SK-N-SH (cell line): ENCODE measurements around the gene GPR68. TPM values are rescaled to one million over a fixed set of nuclear protein-coding genes. Genes with fewer than 3 reads are reported as not detected.

Source experiments
- CTCF ChIA-PET: fragments of 300-600, 350-600 bp; formaldehyde crosslinking; extraction: SDS; loops from one replicate; lab custom pipeline; 2021; lab: Yijun Ruan, JAX
- POLR2A ChIA-PET: fragments of 350-600 bp; sonication (Branson Sonifier 250); formaldehyde crosslinking; extraction: SDS; loops from one replicate; lab custom pipeline; 2020; ENCODE audit warnings: antibody characterized with exemption, inconsistent platforms; lab: Yijun Ruan, JAX
- DNase-seq: peaks from one replicate; pipeline ENCODE4 v3.0.0; 2012
- H2AFZ ChIP-seq: fragments of 200-600 bp; sonication (generic); 2 replicates; pipeline ENCODE4 v1.8.1; 2016; ENCODE audit warnings: antibody characterized with exemption, mild to moderate bottlenecking, low read depth
- H3F3A ChIP-seq: fragments of 200-600 bp; sonication (generic); replicated peaks from 2 replicates; pipeline ENCODE3; 2016; ENCODE audit warnings: antibody characterized with exemption, mild to moderate bottlenecking; ENCODE audit not compliant: insufficient read depth
- H3K27ac ChIP-seq, 2 experiments: fragments of 200-500 bp in 1 of 2; fragments of 200-600 bp in 1 of 2; sonication (Bioruptor generic) in 1 of 2; sonication (generic), shearing (Covaris generic) in 1 of 2; 2 replicates each; pipeline versions ENCODE4 v1.5.1 to v1.6.1; 2014 to 2016; ENCODE audit warnings: low read depth in 2 of 2, inconsistent platforms in 1 of 2, low read length in 1 of 2, mild to moderate bottlenecking in 1 of 2, mixed read lengths in 1 of 2
- H3K27me3 ChIP-seq: fragments of 200-600 bp; sonication (generic), shearing (Covaris generic); 2 replicates; pipeline ENCODE4 v1.6.1; 2016; ENCODE audit warnings: mixed run types; ENCODE audit not compliant: insufficient read depth
- H3K36me3 ChIP-seq, 2 experiments: fragments of 200-500 bp in 1 of 2; fragments of 200-600 bp in 1 of 2; sonication (Bioruptor generic) in 1 of 2; sonication (generic) in 1 of 2; replicated peaks in 1 of 2; 2 replicates each; pipeline versions ENCODE3 to v1.5.1; 2014 to 2016; ENCODE audit warnings: low read length in 1 of 2, mild to moderate bottlenecking in 1 of 2; ENCODE audit not compliant: insufficient read depth in 2 of 2, control insufficient read depth in 1 of 2
- H3K4me1 ChIP-seq, 2 experiments: fragments of 200-500 bp in 1 of 2; fragments of 200-600 bp in 1 of 2; sonication (Bioruptor generic) in 1 of 2; sonication (generic), shearing (Covaris generic) in 1 of 2; 2 replicates each; pipeline versions ENCODE4 v1.5.1 to v1.6.1; 2014 to 2016; ENCODE audit warnings: low read depth in 1 of 2, low read length in 1 of 2, mixed run types in 1 of 2; ENCODE audit not compliant: insufficient read depth in 2 of 2, control insufficient read depth in 1 of 2
- H3K4me2 ChIP-seq: fragments of 200-600 bp; sonication (generic), shearing (Covaris generic); 2 replicates; pipeline ENCODE4 v1.6.1; 2017; ENCODE audit warnings: mixed run types
- H3K4me3 ChIP-seq, 2 experiments: fragments of 200-500 bp in 1 of 2; fragments of 200-600 bp in 1 of 2; sonication (Bioruptor generic) in 1 of 2; sonication (generic), shearing (Covaris generic) in 1 of 2; 2 replicates each; pipeline versions ENCODE4 v1.5.1 to v1.8.1; 2014 to 2016; ENCODE audit warnings: low read depth in 2 of 2, inconsistent platforms in 1 of 2, low read length in 1 of 2, mild to moderate bottlenecking in 1 of 2, mixed read lengths in 1 of 2, moderate library complexity in 1 of 2
- H3K79me2 ChIP-seq: fragments of 200-600 bp; sonication (generic); 2 replicates; pipeline ENCODE4 v1.8.1; 2017; ENCODE audit warnings: mild to moderate bottlenecking; ENCODE audit not compliant: insufficient read depth
- H3K9ac ChIP-seq: fragments of 200-600 bp; sonication (generic); 2 replicates; pipeline ENCODE4 v1.6.1; 2017; ENCODE audit warnings: mixed run types
- H3K9me2 ChIP-seq: fragments of 200-600 bp; sonication (generic); 2 replicates; pipeline ENCODE4 v1.6.1; 2017; ENCODE audit warnings: mixed run types
- H3K9me3 ChIP-seq: fragments of 200-600 bp; sonication (generic); 2 replicates; pipeline ENCODE4 v1.6.1; 2017; ENCODE audit warnings: mixed run types, mild to moderate bottlenecking, moderate library complexity
- H4K20me1 ChIP-seq: fragments of 200-600 bp; sonication (generic); 2 replicates; pipeline ENCODE4 v1.6.1; 2017; ENCODE audit warnings: mild to moderate bottlenecking, mixed run types; ENCODE audit not compliant: insufficient read depth
- EP300 ChIP-seq, 2 experiments: IDR thresholded peaks; 2 replicates each; pipeline versions ENCODE4 v1.4.0 to v1.6.1; 2012; ENCODE audit warnings: borderline replicate concordance in 1 of 2, low read depth in 1 of 2, low read length in 1 of 2
- EZH2phosphoT487 ChIP-seq: fragments of 200-600 bp; sonication (generic); IDR thresholded peaks from 2 replicates; pipeline ENCODE4 v1.6.1; 2017; ENCODE audit warnings: low read depth, mixed run types, mild to moderate bottlenecking, antibody characterized with exemption, moderate library complexity, borderline replicate concordance
- FOSL2 ChIP-seq: IDR thresholded peaks from 2 replicates; pipeline ENCODE4 v1.4.0; 2012; ENCODE audit warnings: low read depth, mild to moderate bottlenecking, moderate library complexity, borderline replicate concordance
- FOXJ3 ChIP-seq: sonication (generic); formaldehyde crosslinking; IDR thresholded peaks from 2 replicates; pipeline ENCODE4 v1.5.1; 2020; ENCODE audit warnings: mild to moderate bottlenecking, missing genetic modification reagents
- FOXM1 ChIP-seq: IDR thresholded peaks from 2 replicates; pipeline ENCODE4 v1.4.0; 2012; ENCODE audit warnings: low read depth, mild to moderate bottlenecking
- MEF2A ChIP-seq: IDR thresholded peaks from 2 replicates; pipeline ENCODE4 v1.4.0; 2012; ENCODE audit warnings: low read depth, borderline replicate concordance
- RCOR1 ChIP-seq: fragments of 150-350 bp; IDR thresholded peaks from 2 replicates; pipeline ENCODE4 v1.6.1; 2017; ENCODE audit warnings: antibody characterized with exemption, low read length
- RXRA ChIP-seq: IDR thresholded peaks from 2 replicates; pipeline ENCODE4 v1.4.0; 2012; ENCODE audit warnings: low read depth, mild to moderate bottlenecking, borderline replicate concordance
- SMC3 ChIP-seq: IDR thresholded peaks from 2 replicates; pipeline ENCODE4 v1.6.1; 2012; ENCODE audit warnings: low read depth, low read length, improper control_type of control experiment
- TAF1 ChIP-seq: IDR thresholded peaks from 2 replicates; pipeline ENCODE4 v1.6.1; 2012; ENCODE audit warnings: low read depth, mild to moderate bottlenecking, low read length, moderate library complexity, borderline replicate concordance
- TCF12 ChIP-seq: IDR thresholded peaks from 2 replicates; pipeline ENCODE4 v1.4.0; 2012
- WGBS: methylation state at CpG from one replicate; pipeline ENCODE4 v1.1.6; 2017; ENCODE audit warnings: low lambda C conversion rate; 5-methylcytosine and 5-hydroxymethylcytosine counted together
- polyA plus RNA-seq, 3 experiments: library from polyadenylated mRNA; depleted of rRNA; stranded (reverse); fragments of >200 nt; gene quantifications; 2 replicates each; pipeline ENCODE4 v1.2.3, GENCODE V29; 2012
- TF ChIP-seq, protein P1 (sequence below): fragments of 150-350 bp; IDR thresholded peaks from 2 replicates; pipeline ENCODE4 v1.6.1; 2016; ENCODE audit warnings: mild to moderate bottlenecking, low read depth, low read length
- TF ChIP-seq, protein P2 (sequence below): IDR thresholded peaks from 2 replicates; pipeline ENCODE4 v1.4.0; 2012; ENCODE audit warnings: low read depth
- TF ChIP-seq, protein P3 (sequence below): fragments of 200-600 bp; sonication (generic); IDR thresholded peaks from 2 replicates; pipeline ENCODE4 v1.6.1; 2017; ENCODE audit warnings: antibody characterized with exemption, mild to moderate bottlenecking, moderate library complexity
- TF ChIP-seq, protein P4 (sequence below): IDR thresholded peaks from 2 replicates; pipeline ENCODE4; 2012

Gene GPR68
- polyA plus RNA-seq, 1 of the 3 experiments (the other 2 are of a cell fraction): 0.18 TPM

DNA sequence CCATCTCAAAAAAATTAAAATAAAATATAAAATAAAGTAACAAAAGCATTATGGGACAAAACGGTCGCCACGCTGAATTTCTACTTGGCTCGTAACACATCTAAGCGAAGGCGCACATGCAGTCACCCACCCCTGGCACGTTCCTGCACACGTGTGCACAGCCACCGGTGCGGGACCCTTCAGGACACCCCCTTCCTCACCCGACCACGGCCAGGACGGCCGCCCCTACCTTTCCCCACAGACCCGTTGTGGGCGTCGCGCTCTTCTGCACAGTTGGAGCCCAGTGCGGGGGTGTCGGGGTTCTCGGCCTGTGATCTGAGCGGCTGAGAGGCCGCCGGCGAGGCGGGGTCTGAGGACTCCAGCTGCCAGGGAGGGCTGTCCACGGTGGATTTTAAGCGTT is 44.4 kb upstream of the GPR68 start:
- Histone ChIP-seq H2AFZ (no peak overlapping the region), H3K4me2 (no peak overlapping the region), H4K20me1 (no peaks in the 10 kb centered on the region), H3K9me2 (no peaks in the 10 kb centered on the region), H3K27ac (no peak overlapping the region), H3K36me3 (no peaks in the 10 kb centered on the region), H3K4me3 (no peak overlapping the region), H3K27me3 (no peaks in the 10 kb centered on the region), H3K4me1 (peaks cover 16 to 23% of the 10 kb centered on the region in 2 experiments; a peak in 3 of 4 replicates), H3K9me3 (no peaks in the 10 kb centered on the region), H3K9ac (no peak overlapping the region), H3K79me2 (no peaks in the 10 kb centered on the region), H3F3A (no peaks in the 10 kb centered on the region)
- no peak for DNase-seq
- ChIA-PET POLR2A (no interaction called here), CTCF (interaction anchor here (1.3 to 18.4 kb wide), 4 partner anchors 35 to 386 kb away, joined by 3 to 391 read pairs (median 34); no protein-coding TSS in a partner anchor)
- 98% methylated on average over 10 of the region's 28 CpGs for WGBS
- TF ChIP-seq, protein P1, sequence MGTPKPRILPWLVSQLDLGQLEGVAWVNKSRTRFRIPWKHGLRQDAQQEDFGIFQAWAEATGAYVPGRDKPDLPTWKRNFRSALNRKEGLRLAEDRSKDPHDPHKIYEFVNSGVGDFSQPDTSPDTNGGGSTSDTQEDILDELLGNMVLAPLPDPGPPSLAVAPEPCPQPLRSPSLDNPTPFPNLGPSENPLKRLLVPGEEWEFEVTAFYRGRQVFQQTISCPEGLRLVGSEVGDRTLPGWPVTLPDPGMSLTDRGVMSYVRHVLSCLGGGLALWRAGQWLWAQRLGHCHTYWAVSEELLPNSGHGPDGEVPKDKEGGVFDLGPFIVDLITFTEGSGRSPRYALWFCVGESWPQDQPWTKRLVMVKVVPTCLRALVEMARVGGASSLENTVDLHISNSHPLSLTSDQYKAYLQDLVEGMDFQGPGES: no peak
- TF ChIP-seq TCF12 (no peak), FOSL2 (no peak), EZH2phosphoT487 (no peak), RCOR1 (no peak), TAF1 (no peak), MEF2A (no peak), FOXJ3 (CRISPR knock-in tag) (no peak), EP300 (IDR thresholded peaks at IDR 0.05; ENCODE audit: borderline replicate concordance in 1 of 2, low read depth in 1 of 2, low read length in 1 of 2) (no peak), SMC3 (no peak), FOXM1 (no peak), RXRA (no peak)
- TF ChIP-seq, protein P2, sequence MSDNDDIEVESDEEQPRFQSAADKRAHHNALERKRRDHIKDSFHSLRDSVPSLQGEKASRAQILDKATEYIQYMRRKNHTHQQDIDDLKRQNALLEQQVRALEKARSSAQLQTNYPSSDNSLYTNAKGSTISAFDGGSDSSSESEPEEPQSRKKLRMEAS: no peak
- TF ChIP-seq, protein P3, sequence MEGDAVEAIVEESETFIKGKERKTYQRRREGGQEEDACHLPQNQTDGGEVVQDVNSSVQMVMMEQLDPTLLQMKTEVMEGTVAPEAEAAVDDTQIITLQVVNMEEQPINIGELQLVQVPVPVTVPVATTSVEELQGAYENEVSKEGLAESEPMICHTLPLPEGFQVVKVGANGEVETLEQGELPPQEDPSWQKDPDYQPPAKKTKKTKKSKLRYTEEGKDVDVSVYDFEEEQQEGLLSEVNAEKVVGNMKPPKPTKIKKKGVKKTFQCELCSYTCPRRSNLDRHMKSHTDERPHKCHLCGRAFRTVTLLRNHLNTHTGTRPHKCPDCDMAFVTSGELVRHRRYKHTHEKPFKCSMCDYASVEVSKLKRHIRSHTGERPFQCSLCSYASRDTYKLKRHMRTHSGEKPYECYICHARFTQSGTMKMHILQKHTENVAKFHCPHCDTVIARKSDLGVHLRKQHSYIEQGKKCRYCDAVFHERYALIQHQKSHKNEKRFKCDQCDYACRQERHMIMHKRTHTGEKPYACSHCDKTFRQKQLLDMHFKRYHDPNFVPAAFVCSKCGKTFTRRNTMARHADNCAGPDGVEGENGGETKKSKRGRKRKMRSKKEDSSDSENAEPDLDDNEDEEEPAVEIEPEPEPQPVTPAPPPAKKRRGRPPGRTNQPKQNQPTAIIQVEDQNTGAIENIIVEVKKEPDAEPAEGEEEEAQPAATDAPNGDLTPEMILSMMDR: no peak
- TF ChIP-seq, protein P4, sequence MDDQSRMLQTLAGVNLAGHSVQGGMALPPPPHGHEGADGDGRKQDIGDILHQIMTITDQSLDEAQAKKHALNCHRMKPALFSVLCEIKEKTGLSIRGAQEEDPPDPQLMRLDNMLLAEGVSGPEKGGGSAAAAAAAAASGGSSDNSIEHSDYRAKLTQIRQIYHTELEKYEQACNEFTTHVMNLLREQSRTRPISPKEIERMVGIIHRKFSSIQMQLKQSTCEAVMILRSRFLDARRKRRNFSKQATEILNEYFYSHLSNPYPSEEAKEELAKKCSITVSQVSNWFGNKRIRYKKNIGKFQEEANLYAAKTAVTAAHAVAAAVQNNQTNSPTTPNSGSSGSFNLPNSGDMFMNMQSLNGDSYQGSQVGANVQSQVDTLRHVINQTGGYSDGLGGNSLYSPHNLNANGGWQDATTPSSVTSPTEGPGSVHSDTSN: no peak
